Esophagus muscularis mucosa (tissue), 4 donors: ENCODE measurements around the gene PIEZO1. TPM values are rescaled to one million over a fixed set of nuclear protein-coding genes. Genes with fewer than 3 reads are reported as not detected.

Experiments
- DNase-seq: peaks from one replicate; pipeline ENCODE4 v3.0.0-alpha.2; 2017; ENCODE audit errors: extremely low spot score
- H3K27ac ChIP-seq, 4 donors: fragments of 200-600 bp; sonication (generic); replicated peaks in 1 of 4; 1 replicate in 3 of 4; 2 replicates in 1 of 4; pipeline ENCODE4 v1.5.1; 2016 to 2019; ENCODE audit warnings: mild to moderate bottlenecking in 1 of 4
- H3K27me3 ChIP-seq, 4 donors: fragments of 200-600 bp; sonication (generic); one replicate each; pipeline versions ENCODE4 v1.5.1 to v1.6.0; 2016 to 2019
- H3K36me3 ChIP-seq, 4 donors: fragments of 200-600 bp; sonication (generic); one replicate each; pipeline ENCODE4 v1.5.1; 2016 to 2019
- H3K4me1 ChIP-seq, 4 donors: fragments of 200-600 bp; sonication (generic); one replicate each; pipeline ENCODE4 v1.5.1; 2016 to 2019
- H3K4me3 ChIP-seq, 4 donors: fragments of 200-600 bp; sonication (generic); 1 replicate in 2 of 4; 2 replicates in 2 of 4; pipeline ENCODE4 v1.5.1; 2016 to 2019; ENCODE audit warnings: mild to moderate bottlenecking in 4 of 4, moderate library complexity in 1 of 4
- H3K9me3 ChIP-seq, 4 donors: fragments of 200-600 bp; sonication (generic); 1 replicate in 3 of 4; 2 replicates in 1 of 4; pipeline ENCODE4 v1.5.1; 2016 to 2019
- EP300 ChIP-seq: sonication (generic); formaldehyde crosslinking; IDR thresholded peaks from one replicate; pipeline ENCODE4 v1.6.1; 2017; ENCODE audit warnings: antibody characterized with exemption
- POLR2A ChIP-seq: fragments of 450-650 bp; IDR thresholded peaks from one replicate; pipeline ENCODE4 v1.6.1; 2017; ENCODE audit warnings: antibody characterized with exemption, moderate library complexity, mild to moderate bottlenecking, low read depth
- POLR2AphosphoS5 ChIP-seq, 2 donors: sonication (generic); formaldehyde crosslinking; IDR thresholded peaks; one replicate each; pipeline ENCODE4 v1.6.1; 2017; ENCODE audit warnings: antibody characterized with exemption in 2 of 2
- WGBS: methylation state at CpG from one replicate; pipeline ENCODE4 v1.1.5; 2018; 5-methylcytosine and 5-hydroxymethylcytosine counted together
- intact Hi-C: fragments of 100-400 bp; cut with DNase I; formaldehyde crosslinking; loops from one replicate; pipeline ENCODE4 v1.15.1; 2023
- total RNA-seq, 4 donors: library from RNA; depleted of rRNA; stranded (reverse); fragments of >200 nt; gene quantifications; one replicate each; pipeline versions ENCODE4 v1.1.0 to v1.2.1, GENCODE V29; 2016
- TF ChIP-seq, protein P1 (sequence below), 3 experiments: fragments of 200-600 bp in 2 of 3; fragments of 450-650 bp in 1 of 3; sonication (generic) in 2 of 3; IDR thresholded peaks; one replicate each; pipeline ENCODE4 v1.5.1; 2017 to 2019; ENCODE audit warnings: antibody characterized with exemption in 3 of 3, mild to moderate bottlenecking in 2 of 3, moderate library complexity in 1 of 3

PIEZO1 gene
- total RNA-seq, 4 donors from 2014 or later = 140 to 298 (median 182) TPM

DNA sequence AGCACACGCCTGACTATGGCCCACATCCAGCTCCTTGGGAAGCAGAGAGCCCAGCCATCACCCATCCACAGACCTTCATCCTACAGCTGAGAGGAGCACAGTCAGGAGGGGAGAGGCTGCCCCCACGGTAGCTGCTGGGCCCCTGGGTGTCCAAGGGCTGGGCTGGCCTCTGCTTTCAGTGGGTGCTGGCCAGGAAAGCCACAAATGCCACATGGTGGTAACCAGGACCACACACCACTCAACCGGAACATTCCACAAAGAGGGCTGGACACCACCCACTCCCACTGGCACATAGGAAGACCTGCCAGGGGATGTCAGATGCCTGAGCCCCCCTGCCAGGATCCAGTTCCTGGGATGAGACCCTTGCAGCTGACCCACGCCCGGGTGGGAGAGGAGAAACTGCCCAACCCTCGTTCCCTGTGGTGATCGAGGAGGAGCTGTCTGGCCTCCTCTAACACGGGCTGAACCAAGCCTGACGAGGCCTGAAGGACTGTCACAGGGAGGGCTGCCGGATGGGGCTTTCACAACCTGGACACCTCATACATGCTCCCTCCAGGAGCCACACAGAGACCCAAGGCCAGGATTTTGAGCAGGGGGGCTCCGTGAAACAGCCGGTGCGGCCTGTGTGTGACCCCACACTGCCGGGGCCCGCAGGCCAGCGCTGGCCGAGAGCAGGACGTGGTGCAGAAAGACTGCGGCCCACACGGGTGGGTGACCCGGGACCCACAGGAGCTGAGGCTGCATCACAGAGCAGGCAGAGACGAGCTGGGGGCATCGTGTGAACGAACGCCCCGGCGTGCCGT lies 30.7 kb downstream of the PIEZO1 start:
- Histone ChIP-seq H3K4me3 (no peak overlapping the region), H3K9me3 (no peaks in the 10 kb centered on the region), H3K27ac (peak overlapping the region; percentile 49 to 94 (median 72)), H3K36me3 (peaks cover 0 to 17% (median 6%) of the 10 kb centered on the region in 4 donors), H3K4me1 (peaks cover 17 to 81% (median 63%) of the 10 kb centered on the region in 4 donors), H3K27me3 (no peaks in the 10 kb centered on the region)
- WGBS = 66% methylated on average over 4 of the region's 28 CpGs
- TF ChIP-seq, protein P1, sequence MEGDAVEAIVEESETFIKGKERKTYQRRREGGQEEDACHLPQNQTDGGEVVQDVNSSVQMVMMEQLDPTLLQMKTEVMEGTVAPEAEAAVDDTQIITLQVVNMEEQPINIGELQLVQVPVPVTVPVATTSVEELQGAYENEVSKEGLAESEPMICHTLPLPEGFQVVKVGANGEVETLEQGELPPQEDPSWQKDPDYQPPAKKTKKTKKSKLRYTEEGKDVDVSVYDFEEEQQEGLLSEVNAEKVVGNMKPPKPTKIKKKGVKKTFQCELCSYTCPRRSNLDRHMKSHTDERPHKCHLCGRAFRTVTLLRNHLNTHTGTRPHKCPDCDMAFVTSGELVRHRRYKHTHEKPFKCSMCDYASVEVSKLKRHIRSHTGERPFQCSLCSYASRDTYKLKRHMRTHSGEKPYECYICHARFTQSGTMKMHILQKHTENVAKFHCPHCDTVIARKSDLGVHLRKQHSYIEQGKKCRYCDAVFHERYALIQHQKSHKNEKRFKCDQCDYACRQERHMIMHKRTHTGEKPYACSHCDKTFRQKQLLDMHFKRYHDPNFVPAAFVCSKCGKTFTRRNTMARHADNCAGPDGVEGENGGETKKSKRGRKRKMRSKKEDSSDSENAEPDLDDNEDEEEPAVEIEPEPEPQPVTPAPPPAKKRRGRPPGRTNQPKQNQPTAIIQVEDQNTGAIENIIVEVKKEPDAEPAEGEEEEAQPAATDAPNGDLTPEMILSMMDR (IDR thresholded peaks at IDR 0.05) = no peak
- TF ChIP-seq POLR2AphosphoS5 (IDR thresholded peaks at IDR 0.05) (no peak), EP300 (no peak)
- intact Hi-C loops = no loop called here
- DNase-seq = no peak

DNA sequence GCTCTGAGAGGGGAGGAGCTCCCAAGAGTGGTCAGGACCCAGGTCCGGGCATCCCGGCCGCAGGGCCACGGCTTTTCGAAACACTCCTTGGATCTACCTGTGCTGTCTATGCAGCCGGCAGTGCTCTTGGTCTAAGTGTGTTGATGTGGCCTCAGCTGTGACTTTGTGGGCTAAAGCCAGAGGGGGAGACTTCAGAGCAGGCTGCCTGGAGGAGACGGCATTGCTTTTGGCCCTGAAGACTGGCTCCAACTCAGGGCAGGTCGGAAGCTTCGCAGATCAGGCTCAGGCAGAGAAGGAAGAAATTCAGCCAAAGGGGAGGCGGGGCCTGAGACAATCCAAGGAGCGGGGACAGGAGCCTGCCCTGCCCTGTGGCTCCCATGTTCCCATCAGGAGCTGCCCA lies 31.4 kb downstream of the PIEZO1 start:
- Histone ChIP-seq H3K4me1 (peaks cover 15 to 74% (median 56%) of the 10 kb centered on the region in 4 donors), H3K4me3 (no peak overlapping the region), H3K27ac (peak overlapping the region in 3 of 4 donors; percentile 49 to 94 (median 74)), H3K9me3 (no peaks in the 10 kb centered on the region), H3K36me3 (peaks cover 0 to 17% (median 6%) of the 10 kb centered on the region in 4 donors), H3K27me3 (no peaks in the 10 kb centered on the region)
- WGBS = 75% methylated on average over 9 of the region's 11 CpGs
- TF ChIP-seq POLR2A = no peak
- TF ChIP-seq EP300 = no peak
- TF ChIP-seq POLR2AphosphoS5 (IDR thresholded peaks at IDR 0.05) = no peak
- TF ChIP-seq, protein P1 (IDR thresholded peaks at IDR 0.05) = no peak
- intact Hi-C loops = no loop called here
- DNase-seq = no peak

DNA sequence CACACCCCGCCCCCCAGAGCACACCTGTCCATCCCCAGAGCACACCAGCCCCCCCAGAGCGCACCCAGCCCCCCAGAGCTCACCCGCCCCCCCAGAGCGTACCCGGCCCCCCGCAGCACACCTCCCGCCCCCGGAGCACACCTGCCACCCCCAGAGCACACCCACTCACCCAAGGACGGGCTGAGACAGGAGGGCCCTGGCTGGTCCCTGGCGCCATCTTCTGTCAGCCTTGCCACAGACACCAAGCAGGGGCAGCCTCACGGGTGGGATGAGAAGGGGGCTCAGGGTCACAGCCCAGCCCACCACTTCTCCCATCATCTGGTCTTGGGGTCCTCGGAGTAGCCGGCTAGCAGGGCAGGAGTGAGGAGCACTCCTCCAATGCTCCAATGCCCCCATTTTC lies 31.8 kb downstream of the PIEZO1 start:
- H3K27ac ChIP-seq = peak overlapping the region in 3 of 4 donors; percentile 49 to 94 (median 74)
- intact Hi-C loops = no loop called here
- H3K27me3 ChIP-seq = no peaks in the 10 kb centered on the region
- no peak overlapping the region for H3K4me3 ChIP-seq
- H3K9me3 ChIP-seq = no peaks in the 10 kb centered on the region
- TF ChIP-seq POLR2AphosphoS5 (IDR thresholded peaks at IDR 0.05) (no peak), EP300 (no peak), POLR2A (no peak)
- TF ChIP-seq, protein P1 (IDR thresholded peaks at IDR 0.05) = no peak
- no peak for DNase-seq
- H3K36me3 ChIP-seq = peaks cover 0 to 22% (median 6%) of the 10 kb centered on the region in 4 donors
- 75% methylated on average over 5 of the region's 13 CpGs for WGBS
- H3K4me1 ChIP-seq = peaks cover 15 to 74% (median 56%) of the 10 kb centered on the region in 4 donors

DNA sequence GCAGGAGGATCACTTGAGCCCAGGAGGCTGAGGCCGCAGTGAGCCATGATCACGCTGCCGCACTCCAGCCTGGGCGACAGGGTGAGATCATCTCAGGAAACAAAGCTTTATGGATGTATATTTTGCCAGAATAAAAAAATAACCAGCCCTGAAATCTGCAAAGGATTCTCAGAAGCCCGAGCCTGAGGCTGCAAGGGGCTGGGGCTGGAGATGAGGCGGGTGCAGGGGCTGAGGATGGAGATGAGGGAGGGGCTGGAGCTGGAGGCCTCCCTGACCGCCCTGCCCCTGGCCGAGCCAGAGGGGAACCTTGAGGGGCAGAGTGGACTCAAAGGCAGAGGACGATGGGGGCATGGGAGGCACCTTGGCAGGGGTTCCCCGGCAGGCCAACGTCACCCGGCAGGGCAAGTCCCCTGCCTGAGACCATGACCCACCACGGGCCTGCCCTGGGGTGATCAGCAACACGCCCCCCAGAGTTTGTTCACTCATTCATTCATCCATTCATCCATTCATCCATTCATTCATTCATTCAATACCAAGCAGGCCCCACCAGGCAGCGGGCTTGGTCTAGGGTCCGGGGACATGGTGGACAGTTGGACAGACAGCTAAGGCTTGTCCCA lies 32.5 kb downstream of the PIEZO1 start:
- WGBS = 78% methylated on average over 12 of the region's 16 CpGs
- Histone ChIP-seq H3K4me3 (no peak overlapping the region), H3K4me1 (peaks cover 15 to 74% (median 56%) of the 10 kb centered on the region in 4 donors), H3K36me3 (peaks cover 0 to 23% (median 6%) of the 10 kb centered on the region in 4 donors), H3K27ac (no peak overlapping the region), H3K9me3 (no peaks in the 10 kb centered on the region), H3K27me3 (no peaks in the 10 kb centered on the region)
- intact Hi-C loops = no loop called here
- TF ChIP-seq POLR2AphosphoS5 (IDR thresholded peaks at IDR 0.05) (no peak), EP300 (no peak), POLR2A (no peak)
- TF ChIP-seq, protein P1 (IDR thresholded peaks at IDR 0.05) = no peak
- no peak for DNase-seq
